ENCODE results near the gene SGCD. TPM values are rescaled to one million over a fixed set of nuclear protein-coding genes. Genes with fewer than 3 reads are reported as not detected.

SGCD gene
- polyA plus RNA-seq, 1 donor (not counting 4 experiments of a cell fraction or from before 2014, with no cell fraction given) = not detected

DNA sequence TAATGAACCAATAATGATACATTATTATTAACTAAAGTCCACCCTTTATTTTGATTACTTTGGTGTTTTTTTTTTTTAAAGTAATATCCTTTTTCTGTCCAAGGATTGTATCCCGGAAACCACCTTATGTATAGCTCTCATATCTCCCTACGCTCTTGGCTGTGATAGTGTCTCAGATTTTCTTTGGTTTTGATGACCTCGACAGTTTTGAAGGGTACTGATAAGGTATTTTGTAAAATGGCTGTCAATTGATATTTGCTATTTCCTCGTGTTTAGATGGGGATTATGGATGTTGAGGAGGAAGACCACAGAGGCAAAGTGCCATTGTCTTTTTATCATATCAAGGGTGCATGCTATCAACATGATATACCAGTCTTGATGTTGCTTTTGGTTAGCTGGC is 259.0 kb downstream of the SGCD start:
- Histone ChIP-seq H3K9me1 (ENCODE audit: control insufficient read depth, extremely low read depth, insufficient read depth, low read length) (no peaks in the 10 kb centered on the region), H3K27ac (ENCODE audit: control insufficient read depth, insufficient read depth, low read length) (no peak overlapping the region), H3K79me2 (ENCODE audit: control insufficient read depth, insufficient read depth, low read length) (no peaks in the 10 kb centered on the region), H2AFZ (ENCODE audit: control insufficient read depth, low read length) (no peak overlapping the region), H3K9me3 (ENCODE audit: control insufficient read depth, low read depth, low read length) (no peaks in the 10 kb centered on the region), H3K4me2 (ENCODE audit: control insufficient read depth, extremely low read depth, insufficient read depth, low read depth, low read length) (no peak overlapping the region), H3K4me1 (ENCODE audit: control insufficient read depth, extremely low read depth, insufficient read depth, low read length) (no peaks in the 10 kb centered on the region), H4K20me1 (ENCODE audit: control insufficient read depth, extremely low read depth, insufficient read depth, low read length) (no peaks in the 10 kb centered on the region), H3K9ac (ENCODE audit: control insufficient read depth, extremely low read depth, insufficient read depth, low read length) (no peak overlapping the region), H3K36me3 (ENCODE audit: control insufficient read depth in 2 of 2, extremely low read depth in 1 of 2, insufficient read depth in 2 of 2, low read length in 2 of 2) (no peaks in the 10 kb centered on the region), H3K27me3 (ENCODE audit: control insufficient read depth, extremely low read depth, insufficient read depth, low read length) (no peaks in the 10 kb centered on the region), H3K4me3 (ENCODE audit: control insufficient read depth in 2 of 3, extremely low read depth in 1 of 3, insufficient read depth in 2 of 3, low read depth in 1 of 3, low read length in 3 of 3) (no peak overlapping the region)
- DNase-seq (ENCODE audit: low read depth, low spot score) (no peak), FAIRE-seq (no peak)
- dilution Hi-C loops (cut with MboI; ENCODE audit: extremely low pct_ligation_motif_present, low sequenced_read_pairs) = no loop called here
- TF ChIP-seq, protein P1, sequence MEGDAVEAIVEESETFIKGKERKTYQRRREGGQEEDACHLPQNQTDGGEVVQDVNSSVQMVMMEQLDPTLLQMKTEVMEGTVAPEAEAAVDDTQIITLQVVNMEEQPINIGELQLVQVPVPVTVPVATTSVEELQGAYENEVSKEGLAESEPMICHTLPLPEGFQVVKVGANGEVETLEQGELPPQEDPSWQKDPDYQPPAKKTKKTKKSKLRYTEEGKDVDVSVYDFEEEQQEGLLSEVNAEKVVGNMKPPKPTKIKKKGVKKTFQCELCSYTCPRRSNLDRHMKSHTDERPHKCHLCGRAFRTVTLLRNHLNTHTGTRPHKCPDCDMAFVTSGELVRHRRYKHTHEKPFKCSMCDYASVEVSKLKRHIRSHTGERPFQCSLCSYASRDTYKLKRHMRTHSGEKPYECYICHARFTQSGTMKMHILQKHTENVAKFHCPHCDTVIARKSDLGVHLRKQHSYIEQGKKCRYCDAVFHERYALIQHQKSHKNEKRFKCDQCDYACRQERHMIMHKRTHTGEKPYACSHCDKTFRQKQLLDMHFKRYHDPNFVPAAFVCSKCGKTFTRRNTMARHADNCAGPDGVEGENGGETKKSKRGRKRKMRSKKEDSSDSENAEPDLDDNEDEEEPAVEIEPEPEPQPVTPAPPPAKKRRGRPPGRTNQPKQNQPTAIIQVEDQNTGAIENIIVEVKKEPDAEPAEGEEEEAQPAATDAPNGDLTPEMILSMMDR (optimal IDR thresholded peaks at IDR 0.05 in 1 of 3, IDR thresholded peaks at IDR 0.05 in 1 of 3, conservative IDR thresholded peaks at IDR 0.05 in 1 of 3; ENCODE audit: extremely low read depth in 1 of 3, insufficient read depth in 2 of 3, low read length in 3 of 3) = no peak
- TF ChIP-seq EZH2 (IDR thresholded peaks at IDR 0.05; ENCODE audit: low read length) = no peak

DNA sequence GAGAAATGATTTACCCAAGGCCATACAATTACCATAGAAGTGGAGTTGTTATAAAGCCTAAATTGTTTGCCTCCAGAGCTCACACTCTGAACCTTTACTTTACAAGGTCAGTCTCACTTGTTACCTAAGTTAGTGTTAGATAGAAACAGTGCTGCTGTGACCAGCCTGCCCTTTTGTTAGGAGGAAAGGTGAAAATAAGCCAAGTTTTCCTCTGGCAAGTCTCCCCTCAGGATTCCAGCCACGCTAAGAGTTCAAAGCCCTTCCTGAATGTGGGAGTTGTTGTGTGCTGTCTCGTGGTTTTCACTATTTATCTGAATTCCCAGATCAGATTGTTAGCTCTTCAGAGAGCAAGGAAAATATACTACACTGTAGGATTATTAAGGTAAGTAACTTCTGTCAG is 260.0 kb downstream of the SGCD start:
- no peaks in the 10 kb centered on the region for H3K4me1 ChIP-seq (ENCODE audit: control insufficient read depth, extremely low read depth, insufficient read depth, low read length)
- no peaks in the 10 kb centered on the region for H3K36me3 ChIP-seq (ENCODE audit: control insufficient read depth in 2 of 2, extremely low read depth in 1 of 2, insufficient read depth in 2 of 2, low read length in 2 of 2)
- H2AFZ ChIP-seq (ENCODE audit: control insufficient read depth, low read length) = no peak overlapping the region
- H3K27ac ChIP-seq (ENCODE audit: control insufficient read depth, insufficient read depth, low read length) = no peak overlapping the region
- no peak overlapping the region for H3K4me2 ChIP-seq (ENCODE audit: control insufficient read depth, extremely low read depth, insufficient read depth, low read depth, low read length)
- H4K20me1 ChIP-seq (ENCODE audit: control insufficient read depth, extremely low read depth, insufficient read depth, low read length) = no peaks in the 10 kb centered on the region
- no peak overlapping the region for H3K9ac ChIP-seq (ENCODE audit: control insufficient read depth, extremely low read depth, insufficient read depth, low read length)
- H3K9me3 ChIP-seq (ENCODE audit: control insufficient read depth, low read depth, low read length) = no peaks in the 10 kb centered on the region
- FAIRE-seq = no peak
- H3K79me2 ChIP-seq (ENCODE audit: control insufficient read depth, insufficient read depth, low read length) = no peaks in the 10 kb centered on the region
- H3K27me3 ChIP-seq (ENCODE audit: control insufficient read depth, extremely low read depth, insufficient read depth, low read length) = no peaks in the 10 kb centered on the region
- no peak overlapping the region for H3K4me3 ChIP-seq (ENCODE audit: control insufficient read depth in 2 of 3, extremely low read depth in 1 of 3, insufficient read depth in 2 of 3, low read depth in 1 of 3, low read length in 3 of 3)
- no peak for DNase-seq (ENCODE audit: low read depth, low spot score)
- dilution Hi-C loops (cut with MboI; ENCODE audit: extremely low pct_ligation_motif_present, low sequenced_read_pairs) = no loop called here
- TF ChIP-seq EZH2 (IDR thresholded peaks at IDR 0.05; ENCODE audit: low read length) = no peak
- TF ChIP-seq, protein P1 (optimal IDR thresholded peaks at IDR 0.05 in 1 of 3, IDR thresholded peaks at IDR 0.05 in 1 of 3, conservative IDR thresholded peaks at IDR 0.05 in 1 of 3; ENCODE audit: extremely low read depth in 1 of 3, insufficient read depth in 2 of 3, low read length in 3 of 3) = no peak
- no peaks in the 10 kb centered on the region for H3K9me1 ChIP-seq (ENCODE audit: control insufficient read depth, extremely low read depth, insufficient read depth, low read length)
